GM18867 (cell line): Measurements from ENCODE around the gene PDYN.

Source experiments
- ATAC-seq: cut with Tn5 transposase; IDR thresholded peaks from one replicate; pipeline ENCODE4 v1.9.1; 2021; ENCODE audit warnings: mild to moderate bottlenecking, moderate library complexity; ENCODE audit not compliant: unreplicated experiment

Gene PDYN

GRCh38 chr20:1952737-1953530, 40.9 kb downstream of the PDYN start:
- no peak for ATAC-seq

GRCh38 chr20:1951436-1952115, 42.3 kb downstream of the PDYN start:
- no peak for ATAC-seq

- ATAC-seq = no peak
These were observed 43.0 kb downstream of the PDYN start for GRCh38 chr20:1950836-1951235.

- ATAC-seq = no peak
These were observed 44.3 kb downstream of the PDYN start for GRCh38 chr20:1949347-1950100.

- ATAC-seq = no peak
These were observed 46.4 kb downstream of the PDYN start for GRCh38 chr20:1947535-1947846.

- no peak for ATAC-seq
These were observed 46.9 kb downstream of the PDYN start for GRCh38 chr20:1946762-1947534.

- no peak for ATAC-seq
These were observed 47.5 kb downstream of the PDYN start for GRCh38 chr20:1946442-1946761.

GRCh38 chr20:1945660-1946059, 48.2 kb downstream of the PDYN start:
- ATAC-seq = no peak

- ATAC-seq = no peak
These were observed 48.7 kb downstream of the PDYN start for GRCh38 chr20:1945134-1945618.

GRCh38 chr20:1944345-1945091, 49.3 kb downstream of the PDYN start:
- ATAC-seq = no peak

- ATAC-seq = no peak
These were observed 50.4 kb downstream of the PDYN start for GRCh38 chr20:1943275-1944002.

GRCh38 chr20:1942486-1943274, 51.2 kb downstream of the PDYN start:
- no peak for ATAC-seq

- no peak for ATAC-seq
These were observed 51.8 kb downstream of the PDYN start for GRCh38 chr20:1942061-1942460.

- no peak for ATAC-seq
These were observed 52.6 kb downstream of the PDYN start for GRCh38 chr20:1941226-1941625.

GRCh38 chr20:1940581-1940980, 53.3 kb downstream of the PDYN start:
- no peak for ATAC-seq

- ATAC-seq = no peak
These were observed 54.6 kb downstream of the PDYN start for GRCh38 chr20:1939270-1939595.

GRCh38 chr20:1938464-1939269, 55.2 kb downstream of the PDYN start:
- ATAC-seq = no peak

GRCh38 chr20:1937316-1937976, 56.4 kb downstream of the PDYN start:
- ATAC-seq = no peak
